ENCODE results near the gene NOX4.
"Not testable (repeated sequence)": the region's sequence is repeated elsewhere in the genome, so short reads cannot be mapped to it uniquely, and the experiment has no call there.

DNA sequence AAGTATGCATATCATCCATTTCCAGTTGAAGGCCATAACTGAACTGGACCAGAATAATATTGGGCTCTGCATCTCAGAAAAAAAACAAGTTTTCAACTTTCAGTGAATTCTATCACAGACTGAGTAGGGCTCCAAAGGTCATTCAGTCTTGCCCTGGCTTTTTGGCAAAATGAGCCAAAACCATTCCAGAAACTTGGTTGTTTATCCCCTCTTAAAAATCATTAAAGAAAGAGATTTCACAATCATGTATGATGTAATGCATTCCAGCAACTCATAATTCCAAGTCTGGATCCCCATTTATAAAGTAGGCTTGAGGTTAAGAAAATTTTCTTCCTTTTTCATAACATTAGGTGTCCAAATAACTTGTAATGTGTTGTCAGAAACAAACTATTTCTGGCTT lies 150.7 kb downstream of the NOX4 start:
- TF ChIP-seq, protein P1, sequence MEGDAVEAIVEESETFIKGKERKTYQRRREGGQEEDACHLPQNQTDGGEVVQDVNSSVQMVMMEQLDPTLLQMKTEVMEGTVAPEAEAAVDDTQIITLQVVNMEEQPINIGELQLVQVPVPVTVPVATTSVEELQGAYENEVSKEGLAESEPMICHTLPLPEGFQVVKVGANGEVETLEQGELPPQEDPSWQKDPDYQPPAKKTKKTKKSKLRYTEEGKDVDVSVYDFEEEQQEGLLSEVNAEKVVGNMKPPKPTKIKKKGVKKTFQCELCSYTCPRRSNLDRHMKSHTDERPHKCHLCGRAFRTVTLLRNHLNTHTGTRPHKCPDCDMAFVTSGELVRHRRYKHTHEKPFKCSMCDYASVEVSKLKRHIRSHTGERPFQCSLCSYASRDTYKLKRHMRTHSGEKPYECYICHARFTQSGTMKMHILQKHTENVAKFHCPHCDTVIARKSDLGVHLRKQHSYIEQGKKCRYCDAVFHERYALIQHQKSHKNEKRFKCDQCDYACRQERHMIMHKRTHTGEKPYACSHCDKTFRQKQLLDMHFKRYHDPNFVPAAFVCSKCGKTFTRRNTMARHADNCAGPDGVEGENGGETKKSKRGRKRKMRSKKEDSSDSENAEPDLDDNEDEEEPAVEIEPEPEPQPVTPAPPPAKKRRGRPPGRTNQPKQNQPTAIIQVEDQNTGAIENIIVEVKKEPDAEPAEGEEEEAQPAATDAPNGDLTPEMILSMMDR (IDR thresholded peaks at IDR 0.05): not testable (repeated sequence)
- not testable (repeated sequence) for TF ChIP-seq ZFX (IDR thresholded peaks at IDR 0.05; ENCODE audit: borderline replicate concordance)

Data from 22Rv1 (cell line).